ENCODE data around the gene CERS6.

- TF ChIP-seq CTCF (IDR thresholded peaks at IDR 0.05) = no peak
- no peak for TF ChIP-seq POLR2AphosphoS5 (IDR thresholded peaks at IDR 0.05; ENCODE audit: low read depth, low read length)
These were observed 166.5 kb downstream of the CERS6 start for GRCh38 chr2:168622559-168622958.
